Lower lobe of right lung (tissue), 2 donors: ENCODE data around the gene VWA7. TPM values are rescaled to one million over a fixed set of nuclear protein-coding genes. Genes with fewer than 3 reads are reported as not detected.
A peak's percentile ranks its signal among the peaks of the same experiment; 100 is the strongest.

Experiments
- ATAC-seq, 2 donors: fragments of 200-7000 bp; cut with Tn5 transposase; one replicate each; pipeline ENCODE4 v1.9.1; 2020 to 2022; ENCODE audit warnings: mild to moderate bottlenecking in 2 of 2, moderate library complexity in 2 of 2
- DNase-seq: peaks from one replicate; pipeline ENCODE4 v3.0.0-alpha.2; 2020
- H3K27ac ChIP-seq: fragments of 200-600 bp; one replicate; pipeline ENCODE4 v1.8.0; 2022
- H3K27me3 ChIP-seq: fragments of 200-600 bp; one replicate; pipeline ENCODE4 v1.8.0; 2022; ENCODE audit warnings: low read depth
- H3K36me3 ChIP-seq: fragments of 200-600 bp; one replicate; pipeline ENCODE4 v1.8.0; 2022; ENCODE audit warnings: mild to moderate bottlenecking
- H3K4me1 ChIP-seq: fragments of 200-600 bp; one replicate; pipeline ENCODE4 v1.8.0; 2022
- H3K4me3 ChIP-seq: fragments of 200-600 bp; one replicate; pipeline ENCODE4 v1.8.0; 2022; ENCODE audit warnings: mild to moderate bottlenecking
- H3K9me3 ChIP-seq: fragments of 200-600 bp; one replicate; pipeline ENCODE4 v1.8.0; 2022
- CTCF ChIP-seq: fragments of 200-600 bp; IDR thresholded peaks from one replicate; pipeline ENCODE4 v1.8.0; 2022; ENCODE audit warnings: antibody characterized with exemption, mild to moderate bottlenecking
- intact Hi-C: fragments of 100-400 bp; cut with DNase I; formaldehyde crosslinking; loops from one replicate; pipeline ENCODE4 v1.11.0; 2022
- total RNA-seq: library from RNA; stranded (reverse); fragmentation: NEBNext Ultra II Directional; extraction: Animal tissue kit (Norgen Biotek cat#: 25700); gene quantifications from one replicate; pipeline ENCODE4 v1.2.1, GENCODE V29; 2021
- donor health status: DM: no; HTN: yes; CAD: no; lungs with severe emphysema.

VWA7 gene
- total RNA-seq, 1 donor from 2014 or later, result 4.2 TPM

- TF ChIP-seq CTCF, result peak; percentile 70
- Histone ChIP-seq H3K4me3 (peak within 1 kb of the TSS; percentile 91), H3K36me3 (peaks cover 59% of the 10 kb centered on the region), H3K27me3 (no peaks in the 10 kb centered on the region), H3K9me3 (no peaks in the 10 kb centered on the region), H3K27ac (peak within 1 kb of the TSS; percentile 93), H3K4me1 (peaks cover 72% of the 10 kb centered on the region)
- DNase-seq (peak; percentile 59), ATAC-seq (peak; percentile 43 to 51)
- intact Hi-C loops, result no loop called here
These were observed 48.2 kb downstream of the VWA7 start, which contains the start of gene DDAH2 for GRCh38 chr6:31728767-31729514. TSS of gene DDAH2 (minus strand) at chr6:31729299. CDS start at chr6:31729161, 138 bp downstream.

GRCh38 chr6:31727717-31728671, 49.1 kb downstream of the VWA7 start:
- Histone ChIP-seq H3K4me3 (peak overlapping the region; percentile 91), H3K27ac (peak overlapping the region; percentile 93), H3K27me3 (no peaks in the 10 kb centered on the region), H3K4me1 (peaks cover 63% of the 10 kb centered on the region), H3K9me3 (no peaks in the 10 kb centered on the region), H3K36me3 (peaks cover 50% of the 10 kb centered on the region)
- intact Hi-C loops, result no loop called here
- no peak for ATAC-seq
- no peak for DNase-seq
- no peak for TF ChIP-seq CTCF

GRCh38 chr6:31727034-31727716, 50.0 kb downstream of the VWA7 start:
- ATAC-seq, result peak in 1 of 2 donors; percentile 37
- intact Hi-C loops, result no loop called here
- Histone ChIP-seq H3K27me3 (no peaks in the 10 kb centered on the region), H3K9me3 (no peaks in the 10 kb centered on the region), H3K27ac (peak overlapping the region; percentile 93), H3K36me3 (peaks cover 41% of the 10 kb centered on the region), H3K4me1 (peaks cover 54% of the 10 kb centered on the region), H3K4me3 (peak overlapping the region; percentile 91)
- DNase-seq, result no peak
- TF ChIP-seq CTCF, result no peak

- no peaks in the 10 kb centered on the region for H3K27me3 ChIP-seq
- no peaks in the 10 kb centered on the region for H3K9me3 ChIP-seq
- DNase-seq (no peak), ATAC-seq (no peak)
- peak overlapping the region; percentile 93 for H3K27ac ChIP-seq
- H3K4me1 ChIP-seq, result peaks cover 43% of the 10 kb centered on the region
- no peak for TF ChIP-seq CTCF
- no peak overlapping the region for H3K4me3 ChIP-seq
- intact Hi-C loops, result no loop called here
- H3K36me3 ChIP-seq, result peaks cover 27% of the 10 kb centered on the region
These were observed 51.4 kb downstream of the VWA7 start for GRCh38 chr6:31725502-31726350.
